Activated gamma-delta T cell treated with anti-CD3 and anti-CD28 coated beads, Interleukin-2, amount 50 U/mL, for 16 hours (primary cell): ENCODE data around the gene RPH3AL.

Experiments
- DNase-seq: peaks from one replicate; pipeline ENCODE4 v3.0.0-alpha.2; 2020; ENCODE audit warnings: low read depth

RPH3AL gene, protein sequence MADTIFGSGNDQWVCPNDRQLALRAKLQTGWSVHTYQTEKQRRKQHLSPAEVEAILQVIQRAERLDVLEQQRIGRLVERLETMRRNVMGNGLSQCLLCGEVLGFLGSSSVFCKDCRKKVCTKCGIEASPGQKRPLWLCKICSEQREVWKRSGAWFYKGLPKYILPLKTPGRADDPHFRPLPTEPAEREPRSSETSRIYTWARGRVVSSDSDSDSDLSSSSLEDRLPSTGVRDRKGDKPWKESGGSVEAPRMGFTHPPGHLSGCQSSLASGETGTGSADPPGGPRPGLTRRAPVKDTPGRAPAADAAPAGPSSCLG

DNA sequence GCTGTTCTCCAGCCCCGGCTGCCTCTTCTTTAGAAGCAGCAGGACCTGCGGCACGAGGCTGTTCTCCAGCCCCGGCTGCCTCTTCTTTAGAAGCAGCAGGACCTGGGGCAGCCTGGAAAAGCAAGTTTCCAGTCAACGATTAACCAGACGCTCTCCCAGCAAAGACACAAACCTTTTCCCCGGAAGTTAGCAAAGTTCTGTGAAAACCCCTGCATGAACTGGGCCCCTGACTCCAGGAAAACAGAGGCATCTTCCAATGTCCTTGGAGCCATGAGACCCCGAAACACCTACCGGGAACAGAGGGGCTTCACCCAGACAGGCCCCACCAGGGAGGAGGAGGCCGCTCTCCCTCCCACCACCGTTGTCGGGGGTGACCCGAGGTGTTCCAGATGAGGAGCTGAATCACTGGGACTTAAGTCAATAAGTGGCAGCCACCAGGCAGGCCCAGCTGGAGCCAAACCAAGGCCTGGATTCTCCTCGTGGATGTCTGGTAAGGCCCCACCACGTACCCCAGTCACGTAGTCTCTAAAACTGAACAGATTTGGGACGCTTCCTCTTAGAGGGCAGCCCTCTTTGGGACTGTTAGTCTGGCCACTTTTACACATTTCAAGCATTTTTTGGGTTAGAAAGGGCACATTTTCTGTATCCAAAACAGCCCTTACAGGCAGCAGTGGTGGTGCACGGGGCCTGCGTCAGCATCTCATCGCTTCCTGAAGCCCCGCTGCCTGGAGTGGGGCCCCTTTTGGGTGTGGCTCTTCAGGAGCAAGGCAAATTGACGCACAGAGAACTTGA lies at the start of gene RPH3AL:
Gene RPH3AL, minus strand, starts transcription at position 387 of the 792 bp plus-strand sequence. CDS start 25,264 bp downstream, outside the sequence.
- DNase-seq = no peak

DNA sequence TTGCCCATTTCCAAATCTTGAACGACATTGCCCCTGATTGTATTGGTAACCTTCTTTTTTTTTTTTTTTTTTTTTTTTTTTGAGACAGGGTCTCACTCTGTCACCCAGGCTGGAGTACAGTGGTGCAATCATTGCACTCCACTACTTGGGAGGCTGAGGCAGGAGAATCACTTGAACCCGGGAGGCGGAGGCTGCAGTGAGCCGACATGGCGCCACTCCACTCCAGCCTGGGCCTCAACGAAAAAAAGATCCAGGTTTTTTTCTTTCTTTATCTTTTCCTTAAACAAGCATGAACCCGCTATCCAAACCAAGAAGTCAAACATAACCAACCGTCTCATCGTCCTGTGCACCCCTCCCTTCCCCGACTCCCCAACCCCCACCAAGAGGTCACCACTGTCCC lies 47.6 kb upstream of the RPH3AL start:
- DNase-seq = no peak

DNA sequence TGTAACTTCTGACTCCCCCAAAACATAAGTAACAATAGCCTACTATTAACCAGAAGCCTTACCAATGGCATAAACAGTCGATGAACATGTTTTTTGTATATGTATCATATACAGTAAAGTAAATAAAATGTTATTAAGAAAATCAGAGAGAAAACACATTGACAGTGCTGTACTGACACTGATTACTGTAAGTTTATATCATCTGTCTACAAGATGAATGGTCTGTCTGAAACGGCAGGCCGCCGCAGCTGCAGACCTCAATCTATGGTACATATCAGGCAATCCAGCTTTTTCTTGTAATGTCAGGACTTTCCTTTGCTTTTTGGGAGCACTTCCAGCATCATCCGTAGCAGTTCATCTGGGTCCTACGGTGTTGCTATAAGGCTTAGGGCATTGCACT lies 44.2 kb upstream of the RPH3AL start:
- no peak for DNase-seq

DNA sequence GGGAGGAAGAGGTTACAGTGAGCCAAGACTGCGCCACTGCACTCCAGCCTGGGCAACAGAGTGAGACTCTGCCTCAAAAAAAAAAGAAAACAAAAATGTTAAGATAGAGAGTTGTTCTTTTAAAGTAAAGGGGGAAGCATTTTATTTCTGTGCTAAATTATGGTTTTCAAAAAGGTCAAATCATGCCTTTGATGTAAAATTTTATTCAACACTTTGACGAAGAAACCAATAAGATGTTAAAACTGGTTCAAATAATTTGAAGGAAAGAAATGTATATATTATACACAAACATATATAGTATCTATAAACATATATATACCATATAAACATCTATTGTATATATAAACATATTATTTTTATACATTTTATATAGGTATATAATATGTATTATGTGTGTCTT lies 43.4 kb upstream of the RPH3AL start:
- DNase-seq = no peak

DNA sequence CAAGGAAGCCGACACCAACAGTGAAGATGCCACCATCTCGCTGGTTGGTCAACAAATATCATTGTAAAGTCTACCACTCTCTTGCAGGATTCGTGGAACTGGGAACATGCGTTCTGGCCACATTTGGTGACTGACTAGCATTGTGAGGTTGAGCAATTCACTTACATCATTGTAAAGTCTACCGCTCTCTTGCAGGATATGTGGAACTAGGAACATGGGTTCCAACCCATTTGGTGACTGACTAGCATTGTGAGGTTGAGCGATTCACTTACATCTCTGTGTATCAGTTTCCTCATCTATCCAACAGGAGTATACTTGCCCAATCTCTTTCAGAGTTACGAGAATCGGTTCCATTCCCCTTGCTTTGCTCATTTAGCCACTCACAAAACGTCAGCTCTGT lies 42.6 kb upstream of the RPH3AL start:
- no peak for DNase-seq

DNA sequence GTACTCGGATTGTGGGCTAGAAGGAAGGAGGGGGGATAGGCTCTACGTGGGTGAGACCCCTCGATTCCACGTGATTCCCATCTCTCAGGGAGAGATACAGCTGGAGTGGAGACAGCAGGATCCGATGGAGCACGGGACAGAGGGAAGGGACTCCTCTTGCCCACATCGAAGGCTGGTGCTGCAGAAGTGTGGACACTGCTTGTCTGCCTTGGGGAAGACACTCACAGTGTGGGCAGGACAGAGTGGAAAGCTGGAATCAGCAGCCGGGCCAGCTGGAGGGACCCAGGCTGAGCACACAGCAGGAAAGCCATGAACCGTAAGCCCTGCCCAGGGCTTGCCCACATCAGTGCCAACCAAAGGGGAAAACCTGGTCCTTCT lies 42.1 kb upstream of the RPH3AL start:
- no peak for DNase-seq

DNA sequence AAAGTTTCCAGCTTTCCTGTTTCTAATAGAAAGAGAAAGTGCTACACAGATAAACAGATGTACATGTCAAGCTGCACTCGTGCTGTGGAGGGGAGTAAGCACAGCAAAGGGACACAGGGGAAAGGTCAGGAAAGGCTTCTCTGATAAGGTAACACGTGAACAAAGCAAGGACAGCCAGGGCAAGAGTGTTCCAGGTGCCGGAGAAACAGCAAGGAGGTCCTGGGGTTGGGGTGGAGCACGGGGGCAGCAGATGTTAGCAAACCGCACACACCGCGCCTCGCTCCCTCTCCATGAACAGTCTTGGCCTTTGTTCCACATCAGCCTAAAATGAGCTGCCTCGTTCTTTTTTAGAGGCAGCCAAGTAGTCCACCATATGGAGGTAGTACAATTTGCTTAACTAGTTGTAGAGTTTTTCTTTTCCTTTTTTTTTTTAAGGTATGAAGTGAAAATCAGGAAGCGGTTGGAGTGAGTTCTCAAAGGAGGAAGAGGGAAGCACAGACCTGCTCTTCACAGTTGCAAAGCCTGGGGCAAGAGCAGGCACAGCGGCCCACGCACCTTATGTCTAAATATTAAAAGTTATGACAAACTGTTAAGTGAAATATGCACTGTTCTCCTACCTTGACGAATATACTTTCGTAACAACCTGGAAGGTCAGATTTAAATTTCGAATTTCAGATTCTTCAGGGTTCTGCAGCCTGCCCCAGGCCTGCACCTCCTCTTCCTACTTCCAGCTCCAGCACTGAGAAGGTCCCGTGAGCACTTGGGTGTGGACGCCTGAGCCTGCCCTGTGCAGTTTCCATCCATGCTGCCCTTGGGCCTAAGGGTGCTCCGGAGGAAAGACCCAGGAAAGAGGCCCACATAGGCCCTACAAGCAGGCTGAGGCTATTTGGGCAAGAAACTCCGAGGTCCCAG lies 41.5 kb upstream of the RPH3AL start:
- no peak for DNase-seq

DNA sequence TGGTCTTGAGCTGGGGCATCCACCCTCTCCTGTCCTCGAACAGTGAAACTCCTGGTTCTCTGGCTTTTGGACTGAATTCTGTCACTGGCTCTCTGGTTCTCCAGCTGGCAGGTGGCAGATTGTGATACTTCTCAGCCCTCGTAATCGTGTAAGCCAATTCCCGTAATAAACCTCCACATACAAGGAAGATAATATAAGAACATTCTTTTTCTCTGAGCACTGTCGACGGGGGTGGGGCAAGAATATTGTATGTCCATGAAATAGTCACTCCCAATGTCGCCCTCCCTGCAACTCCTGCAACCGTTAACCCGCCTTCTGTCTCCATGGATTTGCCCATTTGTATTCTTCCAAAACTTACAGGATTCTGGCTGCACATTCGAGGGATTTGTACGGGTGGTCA lies 39.2 kb upstream of the RPH3AL start:
- no peak for DNase-seq

DNA sequence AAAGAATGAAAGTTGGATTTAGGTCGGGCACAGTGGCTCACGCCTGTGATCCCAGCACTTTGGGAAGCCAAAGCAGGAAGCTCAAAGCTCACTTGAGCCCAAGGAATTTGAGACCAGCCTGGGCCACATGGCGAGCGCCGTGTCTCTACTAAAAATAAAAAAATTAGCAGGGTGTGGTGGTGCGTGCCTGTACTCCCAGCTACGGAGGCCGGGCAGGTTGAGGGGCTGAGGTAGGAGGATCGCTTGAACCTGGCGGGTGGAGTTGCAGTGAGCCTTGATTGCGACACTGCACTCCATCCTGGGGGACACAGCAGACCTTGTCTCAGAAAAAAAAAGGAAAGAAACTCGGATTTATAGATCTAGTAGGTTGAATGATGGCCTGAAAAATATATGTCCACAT lies 37.4 kb upstream of the RPH3AL start:
- DNase-seq = no peak

DNA sequence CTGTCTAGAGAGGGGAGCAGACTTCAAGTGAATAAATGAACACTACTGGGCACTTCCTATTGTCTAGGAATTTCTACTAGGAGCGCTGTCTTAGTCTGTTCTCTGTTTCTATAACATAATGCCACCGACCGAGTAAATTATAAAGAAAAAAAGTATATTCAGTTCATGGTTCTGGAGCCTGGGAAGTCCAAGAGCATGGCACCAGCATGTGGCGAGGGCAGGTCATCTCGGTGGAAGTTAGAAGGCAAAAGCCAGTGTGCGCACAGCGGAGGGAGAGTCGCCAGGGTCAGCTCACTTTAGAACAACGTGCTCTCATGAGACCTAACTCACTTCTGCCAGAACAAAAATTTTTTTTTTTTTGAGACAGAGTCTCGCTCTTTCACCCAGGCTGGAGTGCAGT lies 35.5 kb upstream of the RPH3AL start:
- no peak for DNase-seq

DNA sequence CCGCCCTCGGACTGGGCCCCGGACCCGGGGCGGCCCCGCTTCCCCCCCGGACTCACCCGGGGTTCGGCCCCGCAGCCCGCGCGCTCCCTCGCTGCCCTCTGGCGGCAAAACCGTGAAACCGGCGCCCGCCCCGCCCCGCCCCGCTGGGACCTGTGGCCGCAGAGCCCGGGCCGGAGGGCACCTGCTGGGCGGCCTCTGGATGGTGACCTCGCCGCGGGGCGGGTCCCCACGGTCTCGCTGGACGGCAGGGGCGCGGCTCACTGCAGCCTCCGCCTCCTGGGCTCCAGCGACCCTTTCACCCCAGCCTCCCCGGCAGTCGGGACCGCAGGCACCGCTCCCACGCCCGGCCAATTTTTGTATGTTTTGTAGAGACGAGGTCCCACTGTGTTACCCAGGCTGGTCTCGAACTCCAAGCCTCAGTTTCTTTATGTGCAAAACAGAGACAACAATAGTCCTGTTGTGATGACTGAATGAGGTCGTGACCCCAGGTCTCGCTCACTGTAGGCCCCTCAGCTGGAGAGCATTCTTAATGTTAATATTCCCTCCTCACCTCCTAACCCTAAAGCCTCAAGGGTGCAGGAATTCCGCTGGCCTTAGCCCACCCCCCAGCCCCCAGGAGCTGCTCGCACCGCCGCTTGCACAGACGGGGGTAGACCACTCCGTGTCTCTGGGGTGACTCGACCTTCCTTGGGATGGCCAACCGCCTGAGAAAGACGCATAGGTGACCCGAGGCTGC lies 33.7 kb upstream of the RPH3AL start:
- DNase-seq = peak; percentile 53

DNA sequence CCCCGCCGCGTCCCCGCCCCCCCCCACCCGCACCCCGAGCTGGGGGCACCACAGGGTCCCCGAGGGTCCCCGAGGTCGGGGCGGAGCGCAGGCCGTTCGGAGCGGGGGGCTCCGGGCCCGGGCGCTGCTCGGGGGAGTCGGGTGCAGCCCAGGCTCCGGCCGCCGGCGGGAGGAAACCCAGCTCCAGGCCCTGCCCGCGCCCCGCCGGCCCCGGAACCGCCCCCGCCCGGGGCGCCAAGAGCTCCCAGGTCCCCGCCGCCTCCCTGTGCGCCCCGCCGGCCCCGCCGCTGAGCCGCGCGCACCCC lies 33.2 kb upstream of the RPH3AL start:
- no peak for DNase-seq

DNA sequence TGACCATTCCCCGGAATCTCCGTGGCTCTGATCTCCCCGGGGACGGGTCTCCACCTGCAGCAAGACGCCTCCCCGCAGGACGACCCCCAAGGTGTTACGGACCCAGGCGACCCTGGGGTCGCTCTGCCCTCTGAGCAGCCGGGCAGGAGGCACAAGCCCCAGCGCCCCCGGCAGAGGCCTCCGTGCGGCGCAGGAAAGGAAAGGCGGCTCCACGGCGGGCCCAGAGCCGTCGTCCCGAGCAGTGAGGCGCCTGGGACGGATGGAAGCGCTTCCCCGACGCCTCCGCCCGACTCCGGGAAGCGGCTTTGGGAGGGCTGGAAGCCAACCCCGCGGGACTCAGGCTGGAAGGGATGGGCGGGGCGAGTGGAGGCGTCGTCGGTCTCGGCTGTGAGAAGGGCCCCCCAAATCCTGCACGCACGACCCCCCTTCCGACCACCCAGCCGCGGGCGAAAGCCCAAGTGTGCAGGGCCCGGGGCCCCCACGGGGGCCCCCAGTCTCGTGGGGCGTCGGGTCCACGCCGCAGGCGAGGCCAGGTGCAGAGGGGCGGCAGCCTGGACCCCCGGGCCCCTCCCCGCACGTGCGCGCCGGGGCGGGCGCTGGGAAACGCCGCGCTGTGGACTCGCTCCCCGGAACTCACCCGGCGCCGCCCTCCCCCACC lies 32.7 kb upstream of the RPH3AL start:
- no peak for DNase-seq

DNA sequence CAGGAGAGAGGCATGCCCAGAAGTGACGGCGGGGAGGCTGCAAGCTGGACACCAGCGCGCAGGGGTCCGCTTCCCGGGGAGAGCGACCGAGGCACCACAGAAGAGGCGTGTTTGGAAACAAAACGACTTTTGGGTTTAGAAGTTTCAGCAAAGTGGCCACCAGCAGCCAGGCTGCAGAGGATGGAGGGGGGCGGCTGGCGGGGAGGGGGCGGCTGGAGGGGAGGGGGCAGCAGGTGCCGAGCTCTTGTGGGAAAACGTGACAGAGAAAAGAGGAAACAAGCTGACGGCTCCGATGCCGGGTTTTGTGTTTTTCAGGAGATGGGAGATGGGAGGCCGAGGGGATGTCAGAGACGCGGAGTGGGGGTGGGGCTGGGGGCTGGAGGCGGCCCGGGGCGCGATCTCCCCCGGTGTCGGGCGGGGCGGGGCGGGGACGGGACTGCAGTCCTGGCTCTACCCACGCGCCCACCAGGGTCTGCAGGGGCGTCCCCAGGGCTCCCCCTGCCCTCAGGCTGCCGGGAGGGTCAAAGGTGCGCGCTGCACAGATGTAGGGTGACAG lies 32.1 kb upstream of the RPH3AL start:
- DNase-seq = no peak

DNA sequence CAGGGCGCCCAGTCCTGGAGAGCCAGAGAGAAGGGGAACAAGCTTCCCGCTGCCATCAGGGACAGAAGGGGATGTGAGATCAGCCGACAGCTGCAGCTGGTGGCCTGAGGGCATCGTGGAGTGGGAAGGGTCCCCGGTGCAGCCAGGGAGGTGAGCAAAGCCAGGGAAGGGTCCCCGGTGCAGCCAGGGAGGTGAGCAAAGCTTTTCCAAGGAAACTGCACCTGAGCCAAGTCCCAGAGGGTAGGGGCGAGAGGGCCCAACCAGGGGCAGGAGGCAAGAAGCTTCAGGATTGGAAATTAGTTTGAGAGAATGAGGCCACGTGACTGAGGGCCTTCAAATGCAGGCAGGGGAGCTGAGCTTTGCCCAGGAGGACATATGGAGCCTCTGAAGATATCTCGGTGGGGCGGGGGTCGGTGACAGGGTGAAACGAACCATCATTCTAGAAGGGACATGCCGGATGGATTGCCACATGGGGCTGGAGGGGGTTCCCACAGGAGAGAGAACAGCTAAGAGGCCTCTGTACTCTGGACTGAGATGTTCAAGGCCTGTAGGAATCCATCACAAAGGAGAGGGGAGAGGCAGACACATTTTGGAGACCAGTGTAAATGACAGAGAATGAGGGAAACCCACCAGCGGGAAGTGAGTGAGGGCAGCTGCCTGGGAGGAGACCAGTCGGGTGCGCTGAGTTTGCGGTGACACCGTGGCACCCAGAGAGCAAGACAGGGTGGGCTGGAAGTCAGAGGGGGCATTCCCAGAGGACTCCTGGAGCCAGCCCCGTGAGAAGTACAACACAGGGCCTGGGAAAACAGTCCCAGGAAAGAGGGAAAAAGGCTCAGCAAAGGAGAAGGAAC lies 31.4 kb upstream of the RPH3AL start:
- no peak for DNase-seq

DNA sequence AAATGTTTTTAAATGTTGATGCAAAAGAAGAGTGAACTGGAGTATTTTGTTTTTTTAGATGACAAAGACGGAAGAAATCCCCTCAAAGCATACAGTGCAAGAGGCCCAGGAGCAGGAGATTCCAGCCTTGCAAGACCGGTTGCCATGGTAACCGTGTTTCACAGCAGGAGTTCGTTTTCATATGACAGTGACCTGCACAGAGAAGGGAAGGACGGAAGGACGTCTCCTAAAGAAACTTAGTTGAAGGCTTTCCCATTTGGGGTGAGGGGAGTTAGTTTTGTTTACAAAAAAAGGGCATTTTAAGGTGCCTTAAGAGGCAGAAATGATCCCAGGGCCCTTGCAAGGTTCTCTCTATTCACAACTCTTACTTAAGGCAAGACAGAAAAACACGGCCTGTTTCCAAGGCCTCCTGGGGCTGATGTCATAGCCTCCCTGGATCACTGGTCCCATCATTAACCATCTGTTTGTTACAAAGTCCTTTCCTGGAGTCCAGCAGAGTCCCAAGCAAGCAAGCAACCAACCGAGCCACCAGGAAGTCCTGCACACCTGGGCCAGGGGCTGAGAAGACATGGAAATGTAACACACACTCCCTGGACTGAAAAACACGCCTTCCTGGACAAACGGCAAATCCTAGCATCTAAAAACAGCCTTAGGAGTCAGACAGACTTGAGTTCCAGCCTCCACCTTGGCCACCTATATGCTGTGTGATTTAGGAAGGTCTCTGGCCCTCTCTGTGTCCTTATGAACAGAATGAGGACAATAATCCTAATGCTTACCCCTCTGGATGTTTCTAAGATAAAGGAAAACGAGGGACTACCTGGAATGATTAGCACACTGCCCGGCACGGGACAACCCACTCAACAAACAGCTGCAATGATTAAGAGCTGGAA lies 30.3 kb upstream of the RPH3AL start:
- no peak for DNase-seq

DNA sequence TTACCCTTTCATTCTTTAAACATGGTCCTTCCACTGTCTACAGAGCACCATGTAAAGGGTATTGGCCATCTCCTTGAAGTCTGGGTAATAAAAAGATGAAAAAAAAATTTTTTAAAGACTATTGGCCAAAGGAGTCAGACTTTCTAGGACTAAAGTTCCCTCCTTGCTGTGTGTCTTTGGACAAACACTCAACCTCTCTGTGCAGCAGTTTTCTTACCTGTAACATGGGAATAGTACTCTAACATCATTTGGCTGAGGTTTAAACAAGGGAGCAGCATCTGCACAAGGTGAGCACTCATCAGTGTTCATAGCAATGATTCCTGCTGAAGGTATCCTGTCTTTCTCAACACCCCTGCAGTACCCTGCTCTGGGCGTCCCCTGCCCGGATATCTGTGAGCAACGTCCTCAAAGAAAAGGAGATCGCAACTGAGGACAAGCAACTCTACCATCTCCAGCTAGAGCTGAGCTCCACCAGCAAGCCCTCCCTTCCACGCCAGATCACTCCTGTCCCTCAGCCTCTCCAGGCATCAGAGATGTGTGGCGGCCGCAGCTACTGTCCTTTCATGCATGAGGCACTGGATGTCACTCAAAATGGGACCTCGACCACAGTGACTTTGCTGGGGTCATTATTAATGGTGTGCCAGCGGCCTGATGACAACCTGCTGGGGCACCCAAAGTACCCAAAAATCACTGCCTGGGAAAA lies 29.5 kb upstream of the RPH3AL start:
- DNase-seq = no peak

DNA sequence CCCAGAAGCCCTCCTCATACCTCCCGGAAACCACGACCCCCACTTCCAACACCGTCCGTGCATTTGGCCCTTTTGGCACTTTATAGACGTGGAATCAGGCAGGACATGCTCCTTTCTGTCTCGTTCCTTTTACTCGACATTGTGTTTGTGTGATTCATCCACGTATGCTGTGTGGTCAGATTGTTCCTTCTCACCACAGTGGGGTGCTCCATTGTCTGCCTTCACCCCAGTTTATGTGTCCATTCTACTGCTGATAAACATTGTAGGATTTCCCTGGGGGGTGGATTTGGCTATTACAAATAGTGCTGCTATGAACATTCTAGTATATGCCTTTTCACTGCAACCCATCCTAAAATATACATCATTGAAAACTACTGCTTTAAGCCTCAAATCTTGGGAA lies 28.9 kb upstream of the RPH3AL start:
- DNase-seq = no peak
